GM18907 (cell line): ENCODE data around the gene SORCS2.

Experiments
- ATAC-seq: cut with Tn5 transposase; IDR thresholded peaks from one replicate; pipeline ENCODE4 v1.9.1; 2021; ENCODE audit warnings: mild to moderate bottlenecking, moderate library complexity; ENCODE audit not compliant: unreplicated experiment

Gene SORCS2

DNA sequence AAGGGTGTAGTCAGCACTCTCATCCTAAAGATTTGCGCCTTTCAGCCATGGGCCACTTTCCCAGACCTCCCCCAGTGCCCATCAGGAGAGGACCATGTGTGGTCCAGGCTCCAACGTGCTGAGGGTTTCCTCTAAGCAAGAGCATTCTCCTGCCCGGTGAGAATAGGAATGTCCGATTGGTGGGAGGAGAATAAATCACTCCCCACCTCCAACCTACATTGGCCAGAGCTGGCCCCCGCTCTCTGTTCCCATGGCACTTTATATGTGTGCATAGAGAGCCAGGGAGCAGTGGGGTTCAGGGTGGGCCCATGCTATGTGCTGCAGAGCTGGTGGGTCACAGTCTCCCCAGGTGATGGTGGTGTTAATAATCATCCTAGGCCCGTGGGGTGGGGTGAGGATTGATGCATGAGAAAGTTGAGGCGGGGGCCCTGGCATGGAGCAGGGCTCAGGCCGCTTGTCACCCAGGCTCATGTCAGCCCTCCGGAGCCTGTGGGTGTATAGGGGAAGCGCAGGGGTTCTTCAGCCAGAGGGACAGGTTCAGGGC is 6.8 kb upstream of the SORCS2 start:
- no peak for ATAC-seq

DNA sequence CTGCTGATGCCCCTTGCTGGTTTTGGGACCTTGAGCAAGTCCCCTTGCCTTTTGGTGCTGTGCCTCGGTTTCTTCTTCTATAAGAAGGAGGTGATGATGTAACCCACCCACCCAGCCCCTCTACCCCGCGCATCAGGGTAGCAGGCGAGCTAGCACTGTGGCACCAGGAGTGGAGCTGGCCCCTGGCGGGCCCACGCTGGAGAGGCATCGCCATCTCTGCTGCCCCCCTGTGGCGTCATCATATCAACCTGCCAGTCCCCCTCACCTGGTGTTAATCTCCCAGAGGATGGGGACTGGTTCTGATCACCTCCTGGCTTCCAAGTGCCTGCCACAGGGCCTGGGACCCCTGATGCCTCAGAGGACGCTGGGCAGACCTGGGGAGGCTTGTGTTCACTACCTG is 6.3 kb upstream of the SORCS2 start:
- no peak for ATAC-seq

DNA sequence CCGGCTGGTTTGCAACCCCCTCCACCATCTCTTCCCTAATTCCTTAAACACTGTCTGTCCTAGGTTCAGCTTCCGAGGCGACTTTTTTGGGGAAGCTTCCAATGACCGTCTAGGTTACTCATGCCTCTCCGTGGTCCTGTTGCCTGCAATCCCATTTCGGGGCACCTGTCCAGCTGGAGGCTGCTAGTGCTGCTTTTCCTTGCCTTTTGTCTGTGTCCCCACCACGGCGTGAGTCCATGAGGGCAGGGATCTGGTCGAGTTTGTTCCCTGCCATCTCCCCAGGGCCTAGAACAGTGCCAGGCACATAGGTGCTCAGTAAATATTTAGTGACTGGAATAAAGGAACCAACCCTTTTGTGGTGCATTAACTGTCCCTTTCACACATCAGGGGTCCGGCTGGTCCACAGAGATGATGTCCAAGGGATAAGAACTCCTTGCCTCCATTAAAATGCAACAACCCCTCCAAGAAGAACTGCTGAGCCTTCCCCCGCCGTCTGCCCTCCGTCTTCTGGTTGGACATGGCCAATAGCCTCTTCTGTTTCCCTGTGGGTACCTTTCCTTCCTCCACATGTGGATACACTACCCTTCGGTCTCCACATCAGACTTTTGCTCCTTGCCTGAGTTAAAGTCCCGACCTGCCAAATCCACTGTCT is 5.7 kb upstream of the SORCS2 start:
- ATAC-seq, result no peak

DNA sequence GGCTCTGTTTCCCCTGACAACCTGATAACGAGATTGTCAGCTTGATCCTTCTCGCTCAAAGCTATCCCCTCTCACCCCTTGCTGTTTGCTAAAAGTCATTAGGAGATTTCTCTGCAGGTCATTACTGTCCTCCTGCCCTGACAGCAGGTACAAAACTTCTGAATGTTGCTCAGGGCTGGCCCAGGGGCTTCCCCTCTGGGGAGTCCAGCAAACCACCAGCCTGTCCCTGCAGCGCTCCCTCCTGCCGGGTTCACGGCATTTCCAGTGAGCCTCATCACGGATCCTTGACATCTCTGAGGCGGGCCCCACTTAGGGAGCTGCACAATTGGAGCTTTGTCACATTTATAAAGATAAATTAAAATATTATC is 5.2 kb upstream of the SORCS2 start:
- no peak for ATAC-seq

DNA sequence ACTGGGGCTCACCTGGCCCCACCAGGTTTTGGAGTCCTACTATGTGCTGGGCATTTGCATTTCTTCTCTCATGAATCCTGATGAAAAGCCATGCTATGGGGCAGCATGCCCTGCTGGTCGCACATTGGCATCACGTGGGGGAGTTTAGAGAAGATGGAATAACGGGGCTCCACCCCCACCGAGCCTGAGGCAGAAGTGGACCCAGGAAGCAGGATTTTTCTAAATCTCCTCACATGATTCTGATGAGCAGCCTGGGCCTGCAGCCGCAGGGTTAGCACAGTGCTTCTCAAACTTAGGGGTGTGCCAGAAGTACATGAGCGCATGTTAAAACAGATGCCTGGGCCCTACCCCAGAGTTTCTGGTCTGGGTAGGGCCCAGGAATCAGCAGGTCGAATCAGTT is 4.6 kb upstream of the SORCS2 start:
- no peak for ATAC-seq

DNA sequence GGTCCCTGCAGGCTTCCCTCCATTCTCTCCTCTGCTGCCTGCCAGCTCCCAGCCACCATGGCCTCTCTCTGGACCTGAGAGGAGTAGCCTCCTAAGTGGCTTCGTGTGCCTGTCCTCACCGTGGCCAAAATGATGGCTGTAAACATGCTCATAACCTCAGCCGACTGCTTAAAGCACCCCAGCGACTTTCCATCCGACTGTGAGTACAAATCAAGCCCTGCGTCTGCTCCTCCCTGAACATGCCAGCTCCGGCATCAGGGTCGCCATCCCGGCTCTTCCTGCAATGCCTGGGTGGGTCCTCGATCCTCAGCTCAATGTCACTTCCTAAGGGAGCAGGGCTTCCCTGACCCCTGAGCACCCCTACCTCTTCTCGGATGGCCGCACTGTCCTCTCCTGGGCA is 3.3 kb upstream of the SORCS2 start:
- no peak for ATAC-seq

DNA sequence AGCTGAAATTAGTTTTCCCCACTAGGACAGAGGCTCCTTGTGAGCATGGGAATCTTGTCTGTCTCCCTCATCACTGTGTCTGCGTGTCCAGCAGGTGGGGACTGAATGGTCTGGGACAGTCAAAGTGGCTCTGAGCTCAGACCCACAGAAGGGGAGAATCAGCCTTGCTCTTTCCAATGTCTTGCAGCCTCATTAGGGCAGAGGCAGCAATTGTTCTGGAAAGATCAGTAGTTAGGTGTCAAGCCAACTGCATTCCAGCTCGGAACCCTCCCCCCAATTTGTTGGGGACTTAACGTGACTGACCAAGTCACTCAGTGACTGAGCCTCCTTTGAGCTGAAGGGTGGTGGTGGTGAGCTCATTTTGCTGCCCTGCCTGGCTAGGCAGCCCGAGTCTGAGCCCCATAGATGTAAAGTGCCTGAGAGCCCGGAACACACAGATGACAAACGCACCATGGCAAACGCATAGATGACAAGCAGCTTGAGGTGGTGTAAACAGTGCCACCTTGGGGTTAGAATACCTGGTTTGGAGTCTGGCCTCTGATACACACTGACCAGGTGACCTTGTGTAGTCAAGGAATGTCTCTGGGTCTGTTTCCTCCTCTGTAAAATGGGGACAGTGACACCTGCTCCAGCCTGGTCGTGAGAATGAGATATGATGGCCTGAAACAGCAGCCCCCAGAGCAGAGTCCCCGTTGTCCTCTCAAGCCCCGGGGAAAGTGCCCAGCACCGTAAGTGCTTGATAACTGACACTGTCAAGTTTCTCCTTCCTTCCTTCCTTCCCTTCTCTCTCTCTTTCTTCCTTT is 2.7 kb upstream of the SORCS2 start:
- no peak for ATAC-seq

DNA sequence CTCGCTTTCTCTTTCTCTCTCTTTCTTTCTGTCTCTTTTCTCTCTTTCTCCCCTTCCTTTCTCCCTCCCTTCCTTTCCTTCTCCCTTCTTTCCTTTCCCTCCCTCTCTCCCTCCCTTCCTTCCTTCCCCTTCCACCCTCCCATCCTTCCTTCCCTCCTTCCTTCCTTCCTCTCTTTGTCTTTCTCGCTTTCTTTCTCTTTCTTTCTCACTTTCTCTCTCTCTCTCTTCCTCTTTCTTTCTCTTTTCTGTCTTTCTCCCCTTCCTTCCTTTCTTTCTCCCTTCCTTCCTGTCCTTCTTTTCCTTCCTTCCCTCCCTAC is 2.1 kb upstream of the SORCS2 start:
- no peak for ATAC-seq

DNA sequence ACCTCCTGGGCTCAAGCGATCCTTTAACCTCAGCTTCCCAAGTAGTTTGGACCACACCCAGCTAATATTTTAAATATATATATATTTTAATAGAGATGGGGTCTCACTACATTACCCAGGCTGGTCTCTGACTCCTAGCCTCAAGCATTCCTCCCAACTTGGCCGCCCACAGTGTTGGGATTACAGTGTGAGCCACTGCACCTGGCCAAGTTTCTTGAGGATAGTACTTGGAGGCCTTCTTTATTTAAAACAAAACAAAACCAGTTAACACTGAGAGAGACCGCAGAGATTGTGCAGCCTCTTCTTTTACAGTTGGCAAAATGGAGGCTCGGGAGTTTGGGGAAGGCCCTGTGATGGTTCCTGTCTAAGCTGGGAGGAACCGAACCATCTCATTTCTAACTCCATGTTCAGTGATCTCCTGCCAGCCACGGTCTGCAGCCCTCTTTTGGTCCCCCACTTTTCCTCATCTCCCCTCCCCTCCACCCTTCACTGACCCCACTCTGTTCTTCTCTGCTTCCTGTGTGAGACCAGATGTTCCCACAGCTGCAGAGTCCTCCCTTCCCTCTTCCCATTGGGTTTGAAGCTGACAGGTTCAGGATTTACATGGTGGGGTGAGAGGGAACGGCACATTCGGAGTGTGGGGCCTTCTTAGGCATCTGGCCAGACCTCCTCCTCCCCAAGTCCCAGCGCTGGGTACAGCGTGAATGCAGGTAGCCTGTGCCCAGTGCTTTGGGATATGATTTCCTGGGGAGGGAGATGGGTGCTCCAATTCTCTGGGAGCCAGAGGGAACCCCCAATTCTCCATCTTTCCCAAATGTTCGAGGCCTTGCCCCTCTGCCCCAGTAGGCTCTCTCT is 1.4 kb upstream of the SORCS2 start:
- ATAC-seq, result no peak

DNA sequence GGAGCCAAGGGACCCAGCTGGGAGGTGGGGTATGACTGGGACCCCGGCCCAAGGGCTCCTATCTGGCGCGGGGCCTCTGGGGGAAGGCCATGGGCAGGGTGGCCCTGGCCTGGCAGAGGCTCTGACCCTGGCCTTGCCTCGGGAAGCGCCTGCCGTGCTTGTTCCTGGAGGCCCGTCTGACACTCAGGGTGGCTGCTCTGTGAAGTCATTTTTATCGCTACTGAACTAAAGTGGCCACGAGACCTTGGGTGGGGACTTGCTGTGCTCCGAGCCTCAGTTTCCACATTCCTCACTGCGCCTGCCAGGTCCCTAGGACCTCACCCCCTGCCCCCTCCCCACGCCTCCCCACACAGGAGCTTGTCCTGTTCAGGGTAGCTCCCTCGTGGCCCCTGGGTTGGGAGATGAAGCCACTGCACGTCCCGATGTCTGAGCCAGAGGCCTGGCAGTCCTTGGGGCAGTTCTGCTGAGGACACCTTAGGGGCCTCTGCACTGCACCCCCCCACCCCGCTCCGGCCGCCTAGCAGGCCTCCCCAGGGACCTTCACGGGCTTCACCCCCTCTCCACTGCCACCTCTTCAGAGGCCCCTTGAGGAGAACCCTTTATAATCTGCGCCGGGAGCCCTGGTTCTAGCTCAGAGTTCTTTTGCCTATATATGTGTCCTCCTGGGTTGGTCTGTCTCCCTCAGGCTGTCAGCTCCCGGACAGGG is 639 bp upstream of the SORCS2 start:
- ATAC-seq, result no peak

DNA sequence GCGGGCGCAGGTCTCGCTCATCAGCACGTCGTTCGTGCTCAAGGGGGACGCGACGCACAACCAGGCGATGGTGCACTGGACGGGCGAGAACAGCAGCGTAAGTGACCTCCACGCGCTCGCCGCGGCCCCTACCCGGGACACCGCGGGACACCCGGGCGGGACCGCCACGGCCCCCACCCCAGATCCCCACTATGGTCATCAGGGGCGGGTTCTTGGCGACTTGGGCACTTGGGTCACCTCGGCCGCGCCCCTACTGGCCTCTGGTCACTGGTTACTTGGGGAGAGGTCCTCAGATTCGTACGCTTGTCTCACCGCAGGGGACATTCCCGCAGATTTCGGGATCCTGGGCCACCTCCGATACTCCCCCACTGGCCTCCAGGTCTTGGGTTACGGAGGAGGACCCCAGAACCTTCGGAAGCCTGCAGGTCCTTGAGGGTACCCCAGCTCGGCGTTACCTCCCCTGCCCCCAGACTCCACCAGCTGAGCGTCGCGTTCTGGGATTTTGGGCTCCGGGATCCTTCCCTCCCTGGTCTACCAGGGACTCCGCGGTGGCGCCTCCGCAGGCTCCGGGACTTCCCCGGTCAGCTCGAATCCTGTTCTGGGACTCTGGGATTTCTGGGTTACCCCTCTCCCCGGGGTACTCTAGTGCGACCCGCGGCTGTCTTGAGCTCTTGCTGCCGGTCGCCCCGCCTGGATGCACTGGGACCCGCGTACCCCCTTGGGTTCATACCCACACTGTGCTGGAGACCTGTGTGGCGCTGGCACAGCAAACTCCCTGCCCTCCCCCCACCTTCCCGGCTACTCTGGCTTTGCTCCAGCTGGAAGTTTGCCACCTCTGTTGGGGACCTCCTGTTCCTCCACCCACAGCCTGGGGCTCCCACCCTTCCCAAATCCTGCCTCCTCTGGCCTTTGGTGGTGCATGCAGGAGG is 956 bp downstream of the SORCS2 start:
- ATAC-seq, result no peak

DNA sequence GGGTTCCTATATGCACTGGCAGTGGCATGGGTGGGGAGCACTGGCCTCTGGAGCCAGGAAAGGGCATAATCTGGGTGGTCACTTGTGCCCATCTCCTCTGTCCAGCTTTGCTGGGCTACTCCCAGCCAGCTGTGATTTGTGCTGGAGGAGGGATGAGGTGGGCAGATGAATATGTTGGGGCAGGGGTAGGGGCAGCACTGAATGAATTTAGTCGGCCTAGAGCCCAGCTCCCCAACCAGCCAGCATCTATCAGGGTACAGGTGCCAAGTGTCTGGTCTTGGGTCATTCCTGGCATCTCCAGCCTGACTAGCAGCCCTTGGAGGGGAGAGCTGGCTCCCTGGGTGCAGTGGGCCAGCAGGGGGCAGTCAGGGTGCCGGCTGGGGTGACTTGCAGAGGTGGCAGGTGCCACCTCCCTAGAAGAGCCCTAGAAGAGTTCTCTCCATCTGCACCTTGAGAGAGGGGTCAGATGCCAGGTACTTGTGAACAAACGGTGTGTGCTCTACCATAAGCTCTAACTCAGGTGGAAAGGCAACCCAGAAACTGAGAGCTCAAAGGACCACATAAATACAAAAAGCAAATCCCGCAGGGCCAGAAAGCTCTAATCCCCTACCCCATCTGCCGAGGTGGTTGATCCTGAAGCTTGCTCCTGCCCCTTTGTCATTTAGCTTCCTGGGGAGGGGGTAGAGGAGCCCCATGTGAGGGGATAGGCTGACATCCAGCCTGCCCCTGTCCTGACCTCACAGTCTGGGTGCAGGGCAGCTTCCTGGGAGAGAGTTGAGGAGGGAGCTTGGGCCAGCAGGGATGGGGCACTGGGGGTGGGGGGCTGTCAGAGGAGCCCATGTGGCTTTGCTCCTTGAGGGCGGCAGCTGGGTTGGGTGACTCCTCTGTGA is 2.2 kb downstream of the SORCS2 start:
- ATAC-seq, result no peak

DNA sequence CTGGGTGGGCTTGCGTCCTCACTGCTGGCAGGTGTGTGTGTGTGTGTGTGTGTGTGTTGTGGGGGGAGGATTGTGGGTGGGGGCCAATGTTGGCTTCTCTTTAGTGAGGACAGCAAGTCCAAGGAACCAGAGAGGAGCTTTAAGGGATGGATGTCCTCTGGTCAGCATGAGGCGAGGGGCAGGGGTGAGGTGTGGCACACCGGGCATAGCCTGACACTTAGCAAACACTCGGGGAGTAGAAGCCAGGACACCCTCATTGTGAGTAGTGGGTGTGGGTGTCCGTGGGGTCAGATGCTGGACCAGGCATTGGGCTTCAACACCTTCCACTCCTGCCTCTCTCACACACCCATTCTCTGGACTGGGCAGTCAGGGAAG is 2.8 kb downstream of the SORCS2 start:
- ATAC-seq, result no peak

DNA sequence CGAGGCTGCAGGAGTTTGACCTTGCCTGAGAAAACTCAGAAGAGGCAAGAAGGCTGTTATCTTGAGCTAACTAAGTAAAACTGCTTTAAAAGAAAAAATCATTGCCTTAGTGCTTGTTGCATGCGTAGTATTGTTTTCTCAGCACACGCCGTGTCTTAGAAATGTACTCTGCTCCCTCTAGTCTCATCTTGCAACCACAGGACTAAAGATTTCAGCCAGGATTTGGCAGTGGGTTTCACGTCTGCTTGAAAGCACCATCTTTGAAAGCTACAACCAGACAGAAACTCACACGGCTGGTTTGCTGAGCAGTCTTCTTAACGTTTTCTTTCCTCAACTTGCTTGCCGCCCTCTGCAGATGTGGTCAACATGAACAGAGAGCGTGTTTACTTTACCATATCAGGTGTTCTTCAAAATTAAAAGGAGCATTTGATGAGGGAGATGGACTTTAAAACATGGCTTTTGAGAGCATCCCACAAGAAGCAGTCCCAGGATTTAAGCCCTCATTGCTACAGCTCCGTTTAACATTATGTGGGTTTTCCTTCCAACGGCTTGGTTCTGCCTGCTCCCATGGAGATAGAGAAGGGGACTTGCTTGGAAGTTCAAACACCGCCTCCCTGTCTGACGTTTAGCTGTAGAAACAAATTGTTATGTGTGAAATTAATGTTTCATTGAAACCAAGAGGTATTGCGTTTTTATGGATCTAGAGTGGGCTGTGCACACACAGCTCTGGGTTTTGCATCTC is 3.4 kb downstream of the SORCS2 start:
- no peak for ATAC-seq

DNA sequence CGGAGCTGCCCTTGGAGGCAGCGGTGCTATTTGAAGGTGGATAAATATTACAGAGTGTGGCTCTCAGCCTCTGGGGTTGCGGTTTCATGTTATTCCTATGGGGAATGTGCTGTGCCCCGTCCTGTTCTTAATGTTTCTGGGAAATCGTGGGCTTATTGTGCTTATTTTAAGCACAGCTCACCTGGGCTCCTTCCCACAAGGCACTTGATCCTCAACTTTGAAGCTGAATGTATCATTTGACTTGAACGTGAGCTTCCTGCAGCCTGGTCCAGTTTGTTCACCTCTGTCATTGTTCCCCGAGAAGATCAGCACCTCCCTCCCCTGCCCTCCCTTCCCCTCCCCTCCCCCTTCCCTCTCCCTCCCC is 3.9 kb downstream of the SORCS2 start:
- no peak for ATAC-seq

DNA sequence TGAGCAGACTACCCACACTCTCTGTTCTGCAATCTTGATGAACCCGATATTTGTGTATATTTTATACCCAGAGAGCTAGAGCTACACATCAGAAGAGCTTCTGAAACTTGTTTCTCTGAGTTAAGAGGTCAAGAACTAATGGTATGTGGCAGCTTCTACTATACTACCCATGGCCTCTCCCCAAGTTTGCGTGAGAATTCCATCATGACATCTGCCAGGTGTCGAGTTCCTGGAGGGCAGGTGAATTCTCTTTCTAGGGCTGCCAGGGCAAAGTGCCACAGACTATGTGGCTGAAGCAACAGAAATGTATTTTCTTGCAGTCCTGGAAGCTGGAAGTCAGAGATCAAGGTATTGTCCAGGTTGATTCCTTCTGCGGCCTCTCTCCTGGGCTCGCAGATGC is 4.4 kb downstream of the SORCS2 start:
- no peak for ATAC-seq

DNA sequence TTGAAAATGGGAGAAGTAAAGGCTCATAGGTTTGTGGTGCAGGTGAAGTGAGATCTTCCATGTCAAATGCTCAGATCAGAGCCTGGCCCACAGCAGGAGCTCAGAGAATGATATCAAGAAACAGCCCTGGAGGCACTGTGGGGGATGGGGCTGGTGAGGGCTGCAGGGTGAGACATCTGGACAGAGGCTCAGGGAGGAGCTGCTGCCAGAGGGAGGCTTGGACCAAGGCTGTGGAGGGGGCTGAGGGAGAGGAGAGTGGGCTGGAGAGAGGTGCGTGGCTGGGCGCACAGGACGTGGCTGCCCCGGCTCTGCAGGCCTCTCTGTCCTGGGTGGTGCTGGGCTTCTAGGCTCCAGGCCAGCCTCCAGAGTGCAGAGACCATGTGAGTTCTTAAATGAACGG is 5.6 kb downstream of the SORCS2 start:
- no peak for ATAC-seq

DNA sequence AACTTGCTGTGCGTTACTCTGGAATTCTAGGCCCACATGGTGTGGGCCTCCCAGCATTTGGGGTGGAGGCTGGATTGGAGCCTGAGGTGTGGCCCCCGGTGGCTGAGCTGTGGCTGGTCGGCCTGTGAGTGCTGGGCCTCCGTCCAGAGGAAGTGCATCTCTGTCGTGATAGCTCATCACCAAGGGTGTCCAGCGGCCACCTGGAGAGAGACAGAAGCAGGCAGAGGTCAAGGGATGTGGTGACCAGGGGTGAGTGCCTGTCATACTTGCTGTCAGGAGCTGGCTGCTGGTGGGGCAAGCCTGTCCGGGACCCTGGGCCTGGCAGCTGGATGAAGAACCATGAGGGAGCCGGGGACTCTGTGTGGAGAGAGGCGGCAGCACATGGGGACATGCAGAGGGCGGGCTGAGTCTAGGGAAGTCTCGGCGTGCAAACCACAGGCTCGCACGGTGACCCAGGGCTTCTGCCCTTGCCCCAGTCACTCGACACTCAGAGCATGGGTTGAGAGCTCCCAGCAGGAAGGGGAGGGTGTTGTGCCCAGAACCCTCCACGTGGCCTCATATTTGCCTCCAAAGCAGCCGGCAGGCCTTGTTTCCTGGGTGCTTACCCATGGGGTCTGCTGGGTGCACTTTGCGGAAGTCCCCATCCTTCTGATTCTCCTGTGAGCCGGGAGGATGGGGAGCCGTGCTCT is 6.2 kb downstream of the SORCS2 start:
- no peak for ATAC-seq
